Glomerular endothelial cell (primary cell): Measurements from ENCODE around the gene CPNE2. TPM values are rescaled to one million over a fixed set of nuclear protein-coding genes. Genes with fewer than 3 reads are reported as not detected.

Source experiments
- DNase-seq: peaks from one replicate; pipeline ENCODE4 v3.0.0-alpha.2; 2011; ENCODE audit warnings: low read depth, low spot score; ENCODE audit errors: extremely low read depth
- total RNA-seq: library from RNA; depleted of rRNA; stranded (reverse); fragments of >200 nt; gene quantifications from 2 replicates; pipeline ENCODE4 v1.2.3, GENCODE V29; 2015

Gene CPNE2
- total RNA-seq, 1 donor from 2014 or later = 81.0 TPM

- no peak for DNase-seq
These were observed 31.0 kb downstream of the CPNE2 start for GRCh38 chr16:57123216-57123973.

- no peak for DNase-seq
These were observed 31.7 kb downstream of the CPNE2 start for GRCh38 chr16:57123974-57124674.

- no peak for DNase-seq
These were observed 33.0 kb downstream of the CPNE2 start for GRCh38 chr16:57125376-57125775.

- DNase-seq = no peak
These were observed 33.6 kb downstream of the CPNE2 start for GRCh38 chr16:57125969-57126368.

- DNase-seq = no peak
These were observed 34.0 kb downstream of the CPNE2 start for GRCh38 chr16:57126411-57126810.

GRCh38 chr16:57127037-57127763, 34.8 kb downstream of the CPNE2 start:
- DNase-seq = no peak

- DNase-seq = no peak
These were observed 35.5 kb downstream of the CPNE2 start for GRCh38 chr16:57127836-57128235.

GRCh38 chr16:57128771-57129389, 36.5 kb downstream of the CPNE2 start:
- no peak for DNase-seq

- no peak for DNase-seq
These were observed 38.6 kb downstream of the CPNE2 start for GRCh38 chr16:57130950-57131321.

GRCh38 chr16:57131351-57131970, 39.1 kb downstream of the CPNE2 start:
- no peak for DNase-seq

- no peak for DNase-seq
These were observed 40.1 kb downstream of the CPNE2 start for GRCh38 chr16:57132470-57132869.

GRCh38 chr16:57133031-57133430, 40.6 kb downstream of the CPNE2 start:
- DNase-seq = no peak

GRCh38 chr16:57133886-57134285, 41.5 kb downstream of the CPNE2 start:
- no peak for DNase-seq

GRCh38 chr16:57134982-57135381, 42.6 kb downstream of the CPNE2 start:
- no peak for DNase-seq

- no peak for DNase-seq
These were observed 44.7 kb downstream of the CPNE2 start for GRCh38 chr16:57137043-57137442.

- no peak for DNase-seq
These were observed 45.3 kb downstream of the CPNE2 start for GRCh38 chr16:57137566-57138273.

- no peak for DNase-seq
These were observed 46.0 kb downstream of the CPNE2 start for GRCh38 chr16:57138281-57138935.

- no peak for DNase-seq
These were observed 48.7 kb downstream of the CPNE2 start for GRCh38 chr16:57140931-57141668.
